H1 (cell line): ENCODE measurements around the gene KIAA1328.

Experiments used
- FOSL1 ChIP-seq: IDR thresholded peaks from 2 replicates; pipeline ENCODE4 v1.6.1; 2011; ENCODE audit warnings: mild to moderate bottlenecking, low read depth, low read length, moderate library complexity; ENCODE audit not compliant: insufficient read depth
- HDAC2 ChIP-seq, 2 experiments: fragments of 300-600 bp in 1 of 2; sonication (generic) in 1 of 2; IDR thresholded peaks; 2 replicates each; pipeline ENCODE4 v1.6.1; 2011 to 2012; ENCODE audit warnings: low read depth in 2 of 2, low read length in 2 of 2, mild to moderate bottlenecking in 2 of 2, moderate library complexity in 2 of 2, borderline replicate concordance in 1 of 2, inconsistent platforms in 1 of 2
- HDAC6 ChIP-seq: IDR thresholded peaks from one replicate; pipeline ENCODE4 v1.7.1; 2012; ENCODE audit warnings: low read depth, mild to moderate bottlenecking, inconsistent platforms, low read length, moderate library complexity
- TF ChIP-seq, protein P1 (sequence below): IDR thresholded peaks from 2 replicates; pipeline ENCODE4 v1.6.1; 2012; ENCODE audit warnings: inconsistent platforms

DNA sequence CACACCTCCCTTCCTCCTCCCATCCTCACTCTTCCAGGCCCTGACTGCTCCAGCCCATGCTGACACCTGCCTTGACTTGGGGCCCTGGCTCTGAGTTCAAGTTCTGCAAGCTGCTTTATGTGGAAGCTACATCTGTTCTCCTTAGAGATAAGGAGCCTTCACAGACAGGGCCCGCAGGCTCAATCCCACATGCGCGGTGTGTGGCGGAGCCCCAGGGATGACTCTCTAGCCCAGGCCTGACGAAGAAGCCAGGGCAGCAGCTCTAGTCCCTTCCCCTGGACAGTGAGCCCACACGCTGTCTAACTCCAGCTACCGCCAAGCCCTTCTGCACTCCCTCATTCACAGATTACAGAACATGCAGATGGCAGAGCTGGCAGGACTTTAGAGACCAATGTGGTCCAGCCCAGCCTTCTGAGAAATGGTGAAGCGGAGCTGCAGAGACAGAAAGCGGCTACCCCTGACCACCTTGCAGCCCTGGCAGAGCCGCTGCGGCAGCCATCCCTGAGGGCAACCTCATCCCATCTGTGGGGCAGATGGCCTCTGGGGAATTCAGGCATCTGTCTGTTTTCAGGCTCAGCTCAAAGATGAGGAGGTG is 432.4 kb downstream of the KIAA1328 start:
- TF ChIP-seq, protein P1, sequence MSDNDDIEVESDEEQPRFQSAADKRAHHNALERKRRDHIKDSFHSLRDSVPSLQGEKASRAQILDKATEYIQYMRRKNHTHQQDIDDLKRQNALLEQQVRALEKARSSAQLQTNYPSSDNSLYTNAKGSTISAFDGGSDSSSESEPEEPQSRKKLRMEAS: no peak
- TF ChIP-seq HDAC6: no peak
- TF ChIP-seq HDAC2 (IDR thresholded peaks at IDR 0.05; ENCODE audit: borderline replicate concordance in 1 of 2, low read depth in 2 of 2, low read length in 2 of 2): no peak
- TF ChIP-seq FOSL1: no peak
